ENCODE results near the gene FGF19.

GRCh38 chr11:69696749-69697468 is 6.9 kb downstream of the FGF19 start:
- TF ChIP-seq CTCF (IDR thresholded peaks at IDR 0.05; ENCODE audit: poor library complexity, severe bottlenecking) (no peak), RAD21 (conservative IDR thresholded peaks at IDR 0.05) (no peak), POLR2AphosphoS5 (IDR thresholded peaks at IDR 0.05) (no peak), EP300 (conservative IDR thresholded peaks at IDR 0.05; ENCODE audit: poor library complexity, severe bottlenecking) (no peak), SMC3 (conservative IDR thresholded peaks at IDR 0.05; ENCODE audit: poor library complexity) (no peak), EZH2 (IDR thresholded peaks at IDR 0.05; ENCODE audit: borderline replicate concordance, insufficient read depth, low read length, poor library complexity, severe bottlenecking) (no peak), REST (IDR thresholded peaks at IDR 0.05; ENCODE audit: borderline replicate concordance) (no peak)
